SK-N-SH treated with all-trans-retinoic acid at 6 μM for 48 hours (cell line): Measurements from ENCODE around the gene ANKRD39.

Experiments
- ATAC-seq: fragments of 200-7000 bp; cut with Tn5 transposase; 3 replicates; pipeline ENCODE4 v1.9.1; 2020; ENCODE audit warnings: mild to moderate bottlenecking, moderate library complexity
- ARNTL ChIP-seq: fragments of 450-650 bp; formaldehyde crosslinking; IDR thresholded peaks from 2 replicates; pipeline ENCODE4 v1.5.0; 2020; ENCODE audit warnings: low read depth, mild to moderate bottlenecking, moderate library complexity, borderline replicate concordance
- BACH2 ChIP-seq: fragments of 250-450 bp; sonication (Bioruptor Pico); IDR thresholded peaks from 2 replicates; pipeline ENCODE4 v1.9.0; 2021; ENCODE audit warnings: mild to moderate bottlenecking, borderline replicate concordance
- CREB5 ChIP-seq: fragments of 250-450 bp; sonication (Bioruptor Pico); IDR thresholded peaks from 2 replicates; pipeline ENCODE4 v1.5.1; 2020; ENCODE audit warnings: low read depth, mild to moderate bottlenecking, moderate library complexity
- CSRNP3 ChIP-seq: fragments of 250-450 bp; sonication (Bioruptor Pico); IDR thresholded peaks from 2 replicates; pipeline ENCODE4 v1.5.1; 2021; ENCODE audit warnings: mild to moderate bottlenecking, moderate library complexity
- GLIS3 ChIP-seq: fragments of 250-450 bp; sonication (Bioruptor Pico); IDR thresholded peaks from 2 replicates; pipeline ENCODE4 v1.5.0; 2020; ENCODE audit warnings: mild to moderate bottlenecking, moderate library complexity
- ISL1 ChIP-seq: fragments of 250-450 bp; sonication (Bioruptor Pico); IDR thresholded peaks from 2 replicates; pipeline ENCODE4 v2.1.2; 2022; ENCODE audit warnings: mild to moderate bottlenecking, moderate library complexity
- OSR1 ChIP-seq: fragments of 250-450 bp; sonication (Bioruptor Pico); IDR thresholded peaks from 2 replicates; pipeline ENCODE4 v1.8.0; 2022; ENCODE audit warnings: moderate library complexity, mild to moderate bottlenecking, inconsistent platforms
- PATZ1 ChIP-seq: fragments of 250-450 bp; sonication (Bioruptor Pico); IDR thresholded peaks from 2 replicates; pipeline ENCODE4 v1.8.0; 2020; ENCODE audit warnings: mild to moderate bottlenecking, moderate library complexity, borderline replicate concordance
- PPARA ChIP-seq: fragments of 250-450 bp; sonication (Bioruptor Pico); IDR thresholded peaks from 2 replicates; pipeline ENCODE4 v1.5.0; 2020; ENCODE audit warnings: mild to moderate bottlenecking, borderline replicate concordance
- RARB ChIP-seq: fragments of 250-450 bp; sonication (Bioruptor Pico); IDR thresholded peaks from 2 replicates; pipeline ENCODE4 v1.8.0; 2021; ENCODE audit warnings: mild to moderate bottlenecking, moderate library complexity
- SNAI2 ChIP-seq: fragments of 250-450 bp; sonication (Bioruptor Pico); IDR thresholded peaks from 2 replicates; pipeline ENCODE4 v1.5.0; 2020; ENCODE audit warnings: mild to moderate bottlenecking, moderate library complexity
- TOX ChIP-seq: fragments of 250-450 bp; sonication (Bioruptor Pico); IDR thresholded peaks from 2 replicates; pipeline ENCODE4 v1.8.0; 2021; ENCODE audit warnings: mild to moderate bottlenecking, moderate library complexity, borderline replicate concordance
- TSHZ2 ChIP-seq: fragments of 250-450 bp; sonication (Bioruptor Pico); IDR thresholded peaks from 2 replicates; pipeline ENCODE4 v1.5.0; 2020; ENCODE audit warnings: mild to moderate bottlenecking, moderate library complexity
- ZFP3 ChIP-seq: fragments of 250-450 bp; sonication (Bioruptor Pico); IDR thresholded peaks from 2 replicates; pipeline ENCODE4 v1.5.0; 2020; ENCODE audit warnings: mild to moderate bottlenecking, moderate library complexity
- ZFP30 ChIP-seq: fragments of 450-650 bp; formaldehyde crosslinking; IDR thresholded peaks from 2 replicates; pipeline ENCODE4 v1.5.0; 2022; ENCODE audit warnings: mild to moderate bottlenecking, moderate library complexity
- ZNF565 ChIP-seq: fragments of 450-650 bp; formaldehyde crosslinking; conservative IDR thresholded peaks from 2 replicates; pipeline ENCODE4 v1.5.0; 2020; ENCODE audit warnings: low read depth, mild to moderate bottlenecking, moderate library complexity
- ZNF70 ChIP-seq: fragments of 450-650 bp; formaldehyde crosslinking; IDR thresholded peaks from 2 replicates; pipeline ENCODE4 v1.5.0; 2020; ENCODE audit warnings: mild to moderate bottlenecking, moderate library complexity
- ZNF8 ChIP-seq: fragments of 450-650 bp; formaldehyde crosslinking; IDR thresholded peaks from 2 replicates; pipeline ENCODE4 v1.5.0; 2020; ENCODE audit warnings: mild to moderate bottlenecking, moderate library complexity
- TF ChIP-seq, protein P1 (sequence below): fragments of 250-450 bp; sonication (Bioruptor Pico); IDR thresholded peaks from 2 replicates; pipeline ENCODE4 v1.8.0; 2021; ENCODE audit warnings: low read depth, mild to moderate bottlenecking, moderate library complexity, borderline replicate concordance

The ANKRD39 gene

DNA sequence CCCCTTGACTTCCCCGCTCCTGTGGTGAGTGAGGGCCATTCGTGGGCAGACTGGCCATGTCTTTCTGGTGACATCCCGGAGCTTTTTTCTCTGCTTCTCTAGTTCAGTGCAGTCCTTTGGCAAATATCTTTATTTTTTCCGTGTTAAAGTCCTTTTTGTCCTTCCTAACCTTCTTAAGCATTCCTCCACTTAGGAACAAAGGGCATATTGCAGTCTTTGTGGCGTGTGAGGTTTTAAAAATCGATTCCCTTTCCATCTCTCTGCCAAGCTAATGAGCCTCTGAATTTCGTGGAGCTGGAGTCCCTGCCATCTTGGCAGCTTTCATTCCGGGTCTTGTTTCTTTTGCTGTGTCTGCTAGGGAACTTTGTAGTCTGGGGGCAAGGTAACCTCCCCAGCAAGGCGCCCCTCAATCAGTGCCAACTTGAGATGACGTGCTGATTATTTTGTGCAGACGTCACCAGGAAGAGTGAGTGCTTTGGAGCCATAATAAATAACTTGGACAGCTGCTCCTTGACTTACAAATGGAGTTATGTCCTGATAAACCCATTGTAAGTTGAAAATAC is 36.6 kb downstream of the ANKRD39 start:
- no peak for ATAC-seq

DNA sequence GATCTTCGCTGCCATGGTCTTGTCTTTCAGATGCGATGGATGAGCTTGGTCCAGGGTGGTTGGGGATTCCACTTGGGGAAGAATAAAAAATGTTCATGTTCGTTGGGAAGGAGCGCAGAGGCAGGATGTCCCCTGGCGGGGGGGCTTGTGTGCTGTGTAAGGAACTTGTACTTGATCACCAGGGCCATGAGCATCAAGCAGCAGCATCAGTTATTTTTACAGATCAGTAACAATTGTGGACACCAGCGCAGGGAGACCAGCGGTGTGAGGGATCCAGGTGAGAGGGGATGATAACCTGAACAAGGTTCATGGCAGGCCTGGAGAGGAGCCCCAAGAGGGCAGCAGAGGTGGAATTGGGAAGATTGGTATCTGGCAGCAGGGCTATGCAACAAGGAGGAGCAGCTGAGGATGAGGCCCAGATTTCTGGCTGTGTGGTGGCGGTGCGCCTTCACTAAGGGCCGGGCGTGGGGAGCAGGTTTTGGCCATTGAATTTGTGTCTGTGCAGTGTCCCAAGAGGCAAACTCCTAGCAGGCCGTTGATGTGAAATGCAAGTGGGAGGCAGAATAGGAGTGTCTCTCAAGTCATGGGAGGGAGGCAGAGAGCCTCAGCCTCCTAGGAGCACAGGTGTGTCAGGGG is 37.8 kb downstream of the ANKRD39 start:
- ATAC-seq, result no peak
- TF ChIP-seq ARNTL (CRISPR knock-in tag) (no peak), ZFP3 (no peak), TSHZ2 (CRISPR knock-in tag) (no peak), SNAI2 (CRISPR knock-in tag) (no peak), PPARA (no peak)

More for the DNA sequence above, 36.6 kb downstream of the ANKRD39 start:
- TF ChIP-seq PATZ1 (CRISPR knock-in tag) (no peak), CREB5 (CRISPR knock-in tag) (no peak), GLIS3 (no peak), RARB (no peak), ZNF565 (CRISPR knock-in tag) (no peak), SNAI2 (CRISPR knock-in tag) (no peak), CSRNP3 (CRISPR knock-in tag) (no peak), ZFP3 (no peak), ZFP30 (CRISPR knock-in tag) (no peak), TOX (CRISPR knock-in tag) (no peak), OSR1 (CRISPR knock-in tag) (no peak), ISL1 (CRISPR knock-in tag) (no peak), TSHZ2 (CRISPR knock-in tag) (no peak), ZNF8 (CRISPR knock-in tag) (no peak), ZNF70 (CRISPR knock-in tag) (no peak), PPARA (no peak), BACH2 (CRISPR knock-in tag) (no peak), ARNTL (CRISPR knock-in tag) (no peak)
- TF ChIP-seq, protein P1, sequence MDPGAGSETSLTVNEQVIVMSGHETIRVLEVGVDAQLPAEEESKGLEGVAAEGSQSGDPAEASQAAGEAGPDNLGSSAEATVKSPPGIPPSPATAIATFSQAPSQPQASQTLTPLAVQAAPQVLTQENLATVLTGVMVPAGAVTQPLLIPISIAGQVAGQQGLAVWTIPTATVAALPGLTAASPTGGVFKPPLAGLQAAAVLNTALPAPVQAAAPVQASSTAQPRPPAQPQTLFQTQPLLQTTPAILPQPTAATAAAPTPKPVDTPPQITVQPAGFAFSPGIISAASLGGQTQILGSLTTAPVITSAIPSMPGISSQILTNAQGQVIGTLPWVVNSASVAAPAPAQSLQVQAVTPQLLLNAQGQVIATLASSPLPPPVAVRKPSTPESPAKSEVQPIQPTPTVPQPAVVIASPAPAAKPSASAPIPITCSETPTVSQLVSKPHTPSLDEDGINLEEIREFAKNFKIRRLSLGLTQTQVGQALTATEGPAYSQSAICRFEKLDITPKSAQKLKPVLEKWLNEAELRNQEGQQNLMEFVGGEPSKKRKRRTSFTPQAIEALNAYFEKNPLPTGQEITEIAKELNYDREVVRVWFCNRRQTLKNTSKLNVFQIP (CRISPR knock-in tag), result no peak
